NCI-H1092 (cell line): ENCODE measurements around the gene NUDT7.

Source experiments
- DNase-seq: peaks from one replicate; lab custom pipeline; 2025; lab: John Stamatoyannopoulos, UW

NUDT7 gene

GRCh38 chr16:77724174-77724573 is 1.9 kb downstream of the NUDT7 start:
- DNase-seq = no peak

GRCh38 chr16:77729951-77730350 is 7.6 kb downstream of the NUDT7 start:
- no peak for DNase-seq

- DNase-seq = no peak
Observed at GRCh38 chr16:77732241-77732946, 10.1 kb downstream of the NUDT7 start.

- no peak for DNase-seq
Observed at GRCh38 chr16:77736879-77737278, 14.6 kb downstream of the NUDT7 start.

- no peak for DNase-seq
Observed at GRCh38 chr16:77738706-77739558, 16.6 kb downstream of the NUDT7 start.

- DNase-seq = no peak
Observed at GRCh38 chr16:77739559-77739892, 17.2 kb downstream of the NUDT7 start.

- no peak for DNase-seq
Observed at GRCh38 chr16:77744141-77744540, 21.8 kb downstream of the NUDT7 start.

- DNase-seq = no peak
Observed at GRCh38 chr16:77745972-77746371, 23.7 kb downstream of the NUDT7 start.

- no peak for DNase-seq
Observed at GRCh38 chr16:77748421-77749005, 26.2 kb downstream of the NUDT7 start.

GRCh38 chr16:77749415-77749814 is 27.1 kb downstream of the NUDT7 start:
- no peak for DNase-seq

- DNase-seq = no peak
Observed at GRCh38 chr16:77758046-77758445, 35.7 kb downstream of the NUDT7 start.

- no peak for DNase-seq
Observed at GRCh38 chr16:77758508-77758907, 36.2 kb downstream of the NUDT7 start.

GRCh38 chr16:77759201-77759600 is 36.9 kb downstream of the NUDT7 start:
- no peak for DNase-seq

- no peak for DNase-seq
Observed at GRCh38 chr16:77759821-77760220, 37.5 kb downstream of the NUDT7 start.

GRCh38 chr16:77760800-77761199 is 38.5 kb downstream of the NUDT7 start:
- DNase-seq = no peak

GRCh38 chr16:77761204-77761603 is 38.9 kb downstream of the NUDT7 start:
- no peak for DNase-seq

- no peak for DNase-seq
Observed at GRCh38 chr16:77762262-77762661, 39.9 kb downstream of the NUDT7 start.

- DNase-seq = no peak
Observed at GRCh38 chr16:77763994-77764393, 41.7 kb downstream of the NUDT7 start.

GRCh38 chr16:77767211-77767610 is 44.9 kb downstream of the NUDT7 start:
- DNase-seq = no peak

- DNase-seq = no peak
Observed at GRCh38 chr16:77767826-77768225, 45.5 kb downstream of the NUDT7 start.

- no peak for DNase-seq
Observed at GRCh38 chr16:77775911-77776909, 53.9 kb downstream of the NUDT7 start.

- no peak for DNase-seq
Observed at GRCh38 chr16:77777745-77778144, 55.4 kb downstream of the NUDT7 start.
